Measurements from ENCODE around the gene CEP126.

The CEP126 gene

GRCh38 chr11:102014756-102015155, 99.9 kb downstream of the CEP126 start:
- DNase-seq = no peak

GRCh38 chr11:102017026-102017425, 102.2 kb downstream of the CEP126 start:
- no peak for DNase-seq

- DNase-seq = no peak
Observed at GRCh38 chr11:102026217-102026616, 111.4 kb downstream of the CEP126 start.

- DNase-seq = no peak
Observed at GRCh38 chr11:102026959-102027358, 112.1 kb downstream of the CEP126 start.

- no peak for DNase-seq
Observed at GRCh38 chr11:102036757-102037156, 121.9 kb downstream of the CEP126 start.

- peak; percentile 18 for DNase-seq
Observed at GRCh38 chr11:102046841-102047240, 132.0 kb downstream of the CEP126 start.

- peak; percentile 81 for DNase-seq
Observed at GRCh38 chr11:102047305-102047924, 132.6 kb downstream of the CEP126 start, which contains the start of gene CFAP300. CFAP300 (plus strand) TSS chr11:102047437; CDS start chr11:102047471, 34 bp downstream.

Measured in NCI-H1417 treated with DMSO at 0.1 percent for 48 hours (cell line).